Measurements from ENCODE around the gene HUWE1.

The HUWE1 gene

GRCh38 chrX:53682885-53683555 lies 3.5 kb downstream of the HUWE1 start:
- Histone ChIP-seq H2BK120ac (ENCODE audit: low read depth, low read length) (no peak overlapping the region), H3K14ac (ENCODE audit: low read length) (no peak overlapping the region), H3K23ac (ENCODE audit: low read depth, low read length, poor library complexity) (no peak overlapping the region), H3K4ac (ENCODE audit: low read length) (no peak overlapping the region), H3K36me3 (replicated peaks in 1 of 2; ENCODE audit: control insufficient read depth in 2 of 2, insufficient read depth in 2 of 2, low read length in 2 of 2) (peaks cover 5 to 40% of the 10 kb centered on the region in 2 donors), H3K9ac (ENCODE audit: low read depth, low read length, poor library complexity) (peak overlapping the region; percentile 93), H2BK12ac (ENCODE audit: low read length) (no peak overlapping the region), H3K9me3 (replicated peaks in 1 of 2; ENCODE audit: control insufficient read depth in 2 of 2, insufficient read depth in 1 of 2, low read depth in 1 of 2, low read length in 2 of 2) (no peaks in the 10 kb centered on the region), H3K27ac (replicated peaks; ENCODE audit: low read length) (peak overlapping the region; percentile 91), H3K4me1 (ENCODE audit: control insufficient read depth in 2 of 2, insufficient read depth in 1 of 2, low read depth in 1 of 2, low read length in 2 of 2) (no peaks in the 10 kb centered on the region), H3K18ac (ENCODE audit: low read length) (peak overlapping the region; percentile 90), H2AFZ (ENCODE audit: low read length) (no peak overlapping the region), H2BK15ac (ENCODE audit: low read length) (no peak overlapping the region), H2BK5ac (ENCODE audit: low read length) (peak overlapping the region; percentile 13), H3K79me1 (ENCODE audit: low read depth, low read length) (no peaks in the 10 kb centered on the region), H2AK5ac (ENCODE audit: low read depth, low read length) (peak overlapping the region; percentile 63), H4K8ac (ENCODE audit: low read depth, low read length) (no peak overlapping the region), H3K27me3 (ENCODE audit: control insufficient read depth in 3 of 3, insufficient read depth in 3 of 3, low read depth in 1 of 3, low read length in 3 of 3) (no peaks in the 10 kb centered on the region), H3K4me3 (ENCODE audit: low read length in 2 of 2) (peak overlapping the region; percentile 67 to 97), H4K91ac (ENCODE audit: low read depth, low read length, poor library complexity) (no peak overlapping the region), H3K4me2 (ENCODE audit: insufficient read depth, low read length, poor library complexity, severe bottlenecking) (peak overlapping the region; percentile 65)
- WGBS, 2 donors (ENCODE audit: extremely low coverage in 2 of 2, insufficient read length in 2 of 2, insufficient replicate concordance in 1 of 2): no CpG with 5 or more reads among the region's 24 CpGs
- DNase-seq (ENCODE audit: low spot score): no peak

GRCh38 chrX:53681661-53682060 lies 4.9 kb downstream of the HUWE1 start:
- Histone ChIP-seq H2AK5ac (ENCODE audit: low read depth, low read length) (no peak overlapping the region), H3K36me3 (replicated peaks in 1 of 2; ENCODE audit: control insufficient read depth in 2 of 2, insufficient read depth in 2 of 2, low read length in 2 of 2) (peaks cover 5 to 53% of the 10 kb centered on the region in 2 donors), H3K27me3 (ENCODE audit: control insufficient read depth in 3 of 3, insufficient read depth in 3 of 3, low read depth in 1 of 3, low read length in 3 of 3) (no peaks in the 10 kb centered on the region), H2BK12ac (ENCODE audit: low read length) (no peak overlapping the region), H3K4ac (ENCODE audit: low read length) (no peak overlapping the region), H3K23ac (ENCODE audit: low read depth, low read length, poor library complexity) (no peak overlapping the region), H2AFZ (ENCODE audit: low read length) (no peak overlapping the region), H3K79me1 (ENCODE audit: low read depth, low read length) (no peaks in the 10 kb centered on the region), H4K8ac (ENCODE audit: low read depth, low read length) (no peak overlapping the region), H3K4me1 (ENCODE audit: control insufficient read depth in 2 of 2, insufficient read depth in 1 of 2, low read depth in 1 of 2, low read length in 2 of 2) (no peaks in the 10 kb centered on the region), H2BK5ac (ENCODE audit: low read length) (no peak overlapping the region), H3K14ac (ENCODE audit: low read length) (no peak overlapping the region), H3K27ac (replicated peaks; ENCODE audit: low read length) (no peak overlapping the region), H3K4me2 (ENCODE audit: insufficient read depth, low read length, poor library complexity, severe bottlenecking) (no peak overlapping the region), H3K9me3 (replicated peaks in 1 of 2; ENCODE audit: control insufficient read depth in 2 of 2, insufficient read depth in 1 of 2, low read depth in 1 of 2, low read length in 2 of 2) (no peaks in the 10 kb centered on the region), H2BK120ac (ENCODE audit: low read depth, low read length) (no peak overlapping the region), H3K9ac (ENCODE audit: low read depth, low read length, poor library complexity) (no peak overlapping the region), H3K18ac (ENCODE audit: low read length) (no peak overlapping the region), H4K91ac (ENCODE audit: low read depth, low read length, poor library complexity) (no peak overlapping the region), H2BK15ac (ENCODE audit: low read length) (no peak overlapping the region), H3K4me3 (ENCODE audit: low read length in 2 of 2) (no peak overlapping the region)
- no CpG with 5 or more reads among the region's 3 CpGs for WGBS, 2 donors (ENCODE audit: extremely low coverage in 2 of 2, insufficient read length in 2 of 2, insufficient replicate concordance in 1 of 2)
- DNase-seq (ENCODE audit: low spot score): no peak

DNA sequence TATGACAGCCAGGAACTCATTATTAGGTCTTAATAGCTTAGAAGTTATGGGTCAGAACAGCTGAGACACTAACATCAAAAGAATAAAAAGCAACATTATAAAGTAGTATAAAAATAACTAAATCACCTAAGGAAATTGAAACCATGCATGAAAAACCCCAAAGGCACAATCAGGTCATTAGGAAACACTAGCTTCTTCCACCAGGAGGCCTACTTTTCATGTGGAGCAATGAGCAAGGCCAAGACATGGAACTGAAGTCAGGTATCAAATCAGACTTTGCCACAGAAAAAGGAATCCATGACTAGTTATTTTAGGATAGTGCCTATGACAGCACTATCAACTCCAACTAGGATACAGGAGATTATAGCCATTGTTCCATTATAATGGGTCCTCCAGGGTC lies 7.9 kb downstream of the HUWE1 start:
- no peak overlapping the region for H2AK5ac ChIP-seq (ENCODE audit: low read depth, low read length)
- H3K36me3 ChIP-seq (replicated peaks in 1 of 2; ENCODE audit: control insufficient read depth in 2 of 2, insufficient read depth in 2 of 2, low read length in 2 of 2): peaks cover 5 to 82% of the 10 kb centered on the region in 2 donors
- H3K9ac ChIP-seq (ENCODE audit: low read depth, low read length, poor library complexity): no peak overlapping the region
- H3K9me3 ChIP-seq (replicated peaks in 1 of 2; ENCODE audit: control insufficient read depth in 2 of 2, insufficient read depth in 1 of 2, low read depth in 1 of 2, low read length in 2 of 2): no peaks in the 10 kb centered on the region
- H3K23ac ChIP-seq (ENCODE audit: low read depth, low read length, poor library complexity): no peak overlapping the region
- H2BK5ac ChIP-seq (ENCODE audit: low read length): no peak overlapping the region
- no peak overlapping the region for H2BK15ac ChIP-seq (ENCODE audit: low read length)
- no peaks in the 10 kb centered on the region for H3K4me1 ChIP-seq (ENCODE audit: control insufficient read depth in 2 of 2, insufficient read depth in 1 of 2, low read depth in 1 of 2, low read length in 2 of 2)
- no peak overlapping the region for H3K4ac ChIP-seq (ENCODE audit: low read length)
- no peak overlapping the region for H4K8ac ChIP-seq (ENCODE audit: low read depth, low read length)
- H2BK12ac ChIP-seq (ENCODE audit: low read length): no peak overlapping the region
- H3K27ac ChIP-seq (replicated peaks; ENCODE audit: low read length): no peak overlapping the region
- H4K91ac ChIP-seq (ENCODE audit: low read depth, low read length, poor library complexity): no peak overlapping the region
- no peak overlapping the region for H3K4me3 ChIP-seq (ENCODE audit: low read length in 2 of 2)
- no peak for DNase-seq (ENCODE audit: low spot score)
- H2AFZ ChIP-seq (ENCODE audit: low read length): no peak overlapping the region
- H3K27me3 ChIP-seq (ENCODE audit: control insufficient read depth in 3 of 3, insufficient read depth in 3 of 3, low read depth in 1 of 3, low read length in 3 of 3): no peaks in the 10 kb centered on the region
- H3K18ac ChIP-seq (ENCODE audit: low read length): no peak overlapping the region
- no peak overlapping the region for H3K14ac ChIP-seq (ENCODE audit: low read length)
- no peak overlapping the region for H3K4me2 ChIP-seq (ENCODE audit: insufficient read depth, low read length, poor library complexity, severe bottlenecking)
- H2BK120ac ChIP-seq (ENCODE audit: low read depth, low read length): no peak overlapping the region
- H3K79me1 ChIP-seq (ENCODE audit: low read depth, low read length): no peaks in the 10 kb centered on the region

GRCh38 chrX:53677286-53677685 lies 9.2 kb downstream of the HUWE1 start:
- Histone ChIP-seq H2BK12ac (ENCODE audit: low read length) (no peak overlapping the region), H3K4me1 (ENCODE audit: control insufficient read depth in 2 of 2, insufficient read depth in 1 of 2, low read depth in 1 of 2, low read length in 2 of 2) (no peaks in the 10 kb centered on the region), H3K4me3 (ENCODE audit: low read length in 2 of 2) (no peak overlapping the region), H4K91ac (ENCODE audit: low read depth, low read length, poor library complexity) (no peak overlapping the region), H3K27me3 (ENCODE audit: control insufficient read depth in 3 of 3, insufficient read depth in 3 of 3, low read depth in 1 of 3, low read length in 3 of 3) (no peaks in the 10 kb centered on the region), H3K18ac (ENCODE audit: low read length) (no peak overlapping the region), H3K23ac (ENCODE audit: low read depth, low read length, poor library complexity) (no peak overlapping the region), H4K8ac (ENCODE audit: low read depth, low read length) (no peak overlapping the region), H3K36me3 (replicated peaks in 1 of 2; ENCODE audit: control insufficient read depth in 2 of 2, insufficient read depth in 2 of 2, low read length in 2 of 2) (peaks cover 5 to 96% of the 10 kb centered on the region in 2 donors), H2AK5ac (ENCODE audit: low read depth, low read length) (no peak overlapping the region), H3K14ac (ENCODE audit: low read length) (no peak overlapping the region), H2BK120ac (ENCODE audit: low read depth, low read length) (no peak overlapping the region), H2BK5ac (ENCODE audit: low read length) (no peak overlapping the region), H3K9me3 (replicated peaks in 1 of 2; ENCODE audit: control insufficient read depth in 2 of 2, insufficient read depth in 1 of 2, low read depth in 1 of 2, low read length in 2 of 2) (no peaks in the 10 kb centered on the region), H3K4ac (ENCODE audit: low read length) (no peak overlapping the region), H3K27ac (replicated peaks; ENCODE audit: low read length) (no peak overlapping the region), H2AFZ (ENCODE audit: low read length) (no peak overlapping the region), H3K9ac (ENCODE audit: low read depth, low read length, poor library complexity) (no peak overlapping the region), H3K4me2 (ENCODE audit: insufficient read depth, low read length, poor library complexity, severe bottlenecking) (no peak overlapping the region), H2BK15ac (ENCODE audit: low read length) (no peak overlapping the region), H3K79me1 (ENCODE audit: low read depth, low read length) (no peaks in the 10 kb centered on the region)
- no CpG with 5 or more reads among the region's 3 CpGs for WGBS, 2 donors (ENCODE audit: extremely low coverage in 2 of 2, insufficient read length in 2 of 2, insufficient replicate concordance in 1 of 2)
- DNase-seq (ENCODE audit: low spot score): no peak

Measured in neuronal stem cell (in vitro differentiated cells).